Kidney epithelial cell (primary cell): ENCODE data around the gene IL6R. TPM values are rescaled to one million over a fixed set of nuclear protein-coding genes. Genes with fewer than 3 reads are reported as not detected.
"Not testable (repeated sequence)": the region's sequence is repeated elsewhere in the genome, so short reads cannot be mapped to it uniquely, and the experiment has no call there.

ENCODE experiments used
- DNase-seq: peaks from one replicate; pipeline ENCODE4 v3.0.0-alpha.2; 2010; ENCODE audit warnings: low read depth
- H3K27me3 ChIP-seq: 2 replicates; pipeline ENCODE4 v1.6.0; 2011; ENCODE audit warnings: low read length; ENCODE audit not compliant: control insufficient read depth, insufficient read depth
- H3K36me3 ChIP-seq: 2 replicates; pipeline ENCODE4 v1.5.1; 2011; ENCODE audit warnings: low read length; ENCODE audit not compliant: control insufficient read depth, insufficient read depth
- H3K4me3 ChIP-seq: 2 replicates; pipeline ENCODE4 v1.5.1; 2011; ENCODE audit warnings: low read depth, mild to moderate bottlenecking, control low read depth, low read length
- CTCF ChIP-seq: IDR thresholded peaks from 2 replicates; pipeline ENCODE4 v1.5.1; 2011; ENCODE audit warnings: mild to moderate bottlenecking, moderate library complexity, low read length, control low read depth, inconsistent platforms; ENCODE audit not compliant: insufficient read depth, poor library complexity, severe bottlenecking
- total RNA-seq: library from RNA; depleted of rRNA; stranded (reverse); fragments of >200 nt; gene quantifications from 2 replicates; pipeline ENCODE4 v1.2.3, GENCODE V29; 2015

The IL6R gene
- total RNA-seq, result 9.6 and 11.7 TPM in 2 replicates

- Histone ChIP-seq H3K27me3 (no peaks in the 10 kb centered on the region), H3K36me3 (no peaks in the 10 kb centered on the region), H3K4me3 (peak within 1 kb of the TSS; percentile 61)
- TF ChIP-seq CTCF, result peak; percentile 72
- peak; percentile 69 for DNase-seq
Observed at GRCh38 chr1:154404984-154405746, at the start of gene IL6R. TSS of gene IL6R (plus strand) at chr1:154405343. CDS start at chr1:154405630, 287 bp downstream.

- Histone ChIP-seq H3K27me3 (peaks cover 6% of the 10 kb centered on the region), H3K4me3 (no peak overlapping the region), H3K36me3 (no peaks in the 10 kb centered on the region)
- TF ChIP-seq CTCF, result no peak
- no peak for DNase-seq
Observed at GRCh38 chr1:154358519-154358918, 46.6 kb upstream of the IL6R start.

GRCh38 chr1:154360288-154360687 lies 44.9 kb upstream of the IL6R start:
- no peak for TF ChIP-seq CTCF
- H3K4me3 ChIP-seq, result no peak overlapping the region
- H3K36me3 ChIP-seq, result no peaks in the 10 kb centered on the region
- peaks cover 6% of the 10 kb centered on the region for H3K27me3 ChIP-seq
- DNase-seq, result no peak

GRCh38 chr1:154360881-154361280 lies 44.3 kb upstream of the IL6R start:
- not testable (repeated sequence) for H3K36me3 ChIP-seq, H3K27me3 ChIP-seq, DNase-seq, H3K4me3 ChIP-seq

- Histone ChIP-seq H3K36me3 (no peaks in the 10 kb centered on the region), H3K27me3 (peaks cover 2% of the 10 kb centered on the region), H3K4me3 (no peak overlapping the region)
- TF ChIP-seq CTCF, result no peak
- DNase-seq, result no peak
Observed at GRCh38 chr1:154361357-154361756, 43.8 kb upstream of the IL6R start.

- TF ChIP-seq CTCF, result no peak
- no peaks in the 10 kb centered on the region for H3K36me3 ChIP-seq
- no peaks in the 10 kb centered on the region for H3K27me3 ChIP-seq
- DNase-seq, result no peak
- no peak overlapping the region for H3K4me3 ChIP-seq
Observed at GRCh38 chr1:154371436-154371835, 33.7 kb upstream of the IL6R start.

- not testable (repeated sequence) for H3K27me3 ChIP-seq, H3K4me3 ChIP-seq, H3K36me3 ChIP-seq, DNase-seq
Observed at GRCh38 chr1:154373777-154374357, 31.3 kb upstream of the IL6R start.
